ENCODE measurements around the gene NNAT. TPM values are rescaled to one million over a fixed set of nuclear protein-coding genes. Genes with fewer than 3 reads are reported as not detected.

NNAT gene
- total RNA-seq, 2 donors from 2014 or later = 0.19 to 0.93 TPM

GRCh38 chr20:37564016-37564387, 43.0 kb downstream of the NNAT start:
- DNase-seq (no peak), ATAC-seq (replicated peaks in 1 of 2) (no peak)
- Mint-ChIP-seq H3K4me1 (ENCODE audit: low read depth) (peaks cover 7% of the 10 kb centered on the region), H3K27ac (no peak overlapping the region), H3K4me3 (no peak overlapping the region), H3K27me3 (ENCODE audit: low read depth) (peaks cover 51% of the 10 kb centered on the region), H3K36me3 (ENCODE audit: insufficient read depth in 2 of 2) (no peaks in the 10 kb centered on the region), H3K9me3 (no peaks in the 10 kb centered on the region)

DNA sequence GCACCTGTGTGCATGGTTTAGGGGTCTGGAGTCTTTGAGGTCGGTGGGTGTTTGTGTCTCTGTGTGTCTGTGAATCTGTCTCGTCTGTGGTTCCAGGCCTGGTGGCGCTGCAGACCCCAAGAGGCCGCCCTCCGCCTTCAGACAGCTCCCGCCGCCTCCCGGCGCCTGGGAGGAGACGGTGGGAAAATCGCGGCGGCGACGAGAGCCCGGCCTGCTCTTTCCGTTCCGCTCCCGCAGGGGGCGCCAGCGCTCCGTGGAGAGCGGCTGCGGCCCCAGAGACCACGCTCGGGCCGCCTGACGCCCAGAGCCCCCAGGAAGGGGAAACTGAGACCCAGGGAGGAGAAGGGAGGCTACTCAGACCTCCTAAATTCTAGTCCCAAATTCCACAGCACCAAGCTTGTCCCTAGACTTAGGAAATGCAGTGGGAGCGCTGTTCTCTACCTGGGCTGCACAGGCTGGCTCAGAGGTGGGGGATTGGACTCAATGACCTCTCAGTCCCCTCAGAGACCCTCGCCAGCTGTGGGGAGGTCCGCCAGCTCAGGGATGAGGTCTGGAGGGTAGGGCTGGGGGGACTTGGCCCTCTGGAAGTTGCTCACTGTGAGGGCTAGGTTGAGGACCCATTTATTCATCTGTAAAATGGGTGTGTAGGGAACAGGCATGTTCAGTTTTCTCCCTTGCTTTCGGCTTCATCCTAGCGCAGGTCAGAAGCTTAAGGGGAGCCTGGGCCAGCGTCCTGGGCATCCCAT, 43.5 kb downstream of the NNAT start:
- H3K4me3 Mint-ChIP-seq = no peak overlapping the region
- DNase-seq = peak; percentile 47 to 60
- peaks cover 7% of the 10 kb centered on the region for H3K4me1 Mint-ChIP-seq (ENCODE audit: low read depth)
- peak; percentile 32 to 56 for ATAC-seq (replicated peaks in 1 of 2)
- peaks cover 56% of the 10 kb centered on the region for H3K27me3 Mint-ChIP-seq (ENCODE audit: low read depth)
- no peak overlapping the region for H3K27ac Mint-ChIP-seq
- no peaks in the 10 kb centered on the region for H3K36me3 Mint-ChIP-seq (ENCODE audit: insufficient read depth in 2 of 2)
- no peaks in the 10 kb centered on the region for H3K9me3 Mint-ChIP-seq

- peaks cover 62% of the 10 kb centered on the region for H3K27me3 Mint-ChIP-seq (ENCODE audit: low read depth)
- DNase-seq (no peak), ATAC-seq (replicated peaks in 1 of 2) (no peak)
- H3K27ac Mint-ChIP-seq = no peak overlapping the region
- peaks cover 7% of the 10 kb centered on the region for H3K4me1 Mint-ChIP-seq (ENCODE audit: low read depth)
- H3K36me3 Mint-ChIP-seq (ENCODE audit: insufficient read depth in 2 of 2) = no peaks in the 10 kb centered on the region
- no peak overlapping the region for H3K4me3 Mint-ChIP-seq
- no peaks in the 10 kb centered on the region for H3K9me3 Mint-ChIP-seq
These were observed 44.2 kb downstream of the NNAT start for GRCh38 chr20:37565134-37565811.

- DNase-seq = no peak
- H3K27me3 Mint-ChIP-seq (ENCODE audit: low read depth) = peaks cover 58% of the 10 kb centered on the region
- no peaks in the 10 kb centered on the region for H3K36me3 Mint-ChIP-seq (ENCODE audit: insufficient read depth in 2 of 2)
- no peak for ATAC-seq (replicated peaks in 1 of 2)
- no peak overlapping the region for H3K27ac Mint-ChIP-seq
- peaks cover 7% of the 10 kb centered on the region for H3K4me1 Mint-ChIP-seq (ENCODE audit: low read depth)
- H3K9me3 Mint-ChIP-seq = no peaks in the 10 kb centered on the region
- H3K4me3 Mint-ChIP-seq = no peak overlapping the region
These were observed 45.7 kb downstream of the NNAT start for GRCh38 chr20:37566590-37567330.

- Mint-ChIP-seq H3K27ac (no peak overlapping the region), H3K4me3 (no peak overlapping the region), H3K27me3 (ENCODE audit: low read depth) (peaks cover 53% of the 10 kb centered on the region), H3K36me3 (ENCODE audit: insufficient read depth in 2 of 2) (no peaks in the 10 kb centered on the region), H3K9me3 (no peaks in the 10 kb centered on the region), H3K4me1 (ENCODE audit: low read depth) (peaks cover 7% of the 10 kb centered on the region)
- DNase-seq (no peak), ATAC-seq (replicated peaks in 1 of 2) (no peak)
These were observed 46.2 kb downstream of the NNAT start for GRCh38 chr20:37567331-37567665.

- Mint-ChIP-seq H3K4me1 (ENCODE audit: low read depth) (peaks cover 7% of the 10 kb centered on the region), H3K36me3 (ENCODE audit: insufficient read depth in 2 of 2) (no peaks in the 10 kb centered on the region), H3K27me3 (ENCODE audit: low read depth) (peaks cover 54% of the 10 kb centered on the region), H3K27ac (peak overlapping the region; percentile 58), H3K4me3 (no peak overlapping the region), H3K9me3 (no peaks in the 10 kb centered on the region)
- ATAC-seq (replicated peaks in 1 of 2) (no peak), DNase-seq (no peak)
These were observed 46.9 kb downstream of the NNAT start for GRCh38 chr20:37567671-37568588.

GRCh38 chr20:37570419-37570818, 49.4 kb downstream of the NNAT start:
- H3K27me3 Mint-ChIP-seq (ENCODE audit: low read depth) = peaks cover 60% of the 10 kb centered on the region
- H3K4me3 Mint-ChIP-seq = no peak overlapping the region
- no peak for ATAC-seq (replicated peaks in 1 of 2)
- H3K27ac Mint-ChIP-seq = no peak overlapping the region
- peaks cover 7% of the 10 kb centered on the region for H3K4me1 Mint-ChIP-seq (ENCODE audit: low read depth)
- DNase-seq = no peak
- no peaks in the 10 kb centered on the region for H3K9me3 Mint-ChIP-seq
- H3K36me3 Mint-ChIP-seq (ENCODE audit: insufficient read depth in 2 of 2) = no peaks in the 10 kb centered on the region

DNA sequence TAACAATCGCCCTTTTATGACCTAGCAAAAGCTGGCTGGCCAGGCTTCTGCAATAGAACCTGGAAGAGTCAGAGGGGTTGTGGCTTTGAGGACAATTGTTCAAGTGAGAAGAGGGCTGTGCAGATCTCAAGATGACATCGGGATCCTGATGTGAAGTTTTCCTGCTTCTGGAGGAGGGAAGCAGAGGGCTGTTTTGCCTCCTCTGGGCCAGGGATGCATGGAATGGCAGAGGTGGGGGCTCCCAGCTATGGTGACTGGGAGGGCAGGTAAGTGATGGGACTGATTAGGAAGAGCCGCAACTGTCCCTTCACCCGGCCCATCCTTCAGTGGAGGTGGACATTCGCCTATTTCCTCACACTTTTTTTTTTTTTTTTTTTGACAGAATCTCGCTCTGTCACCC, 50.0 kb downstream of the NNAT start:
- ATAC-seq (replicated peaks in 1 of 2) (no peak), DNase-seq (no peak)
- H3K4me1 Mint-ChIP-seq (ENCODE audit: low read depth) = peaks cover 7% of the 10 kb centered on the region
- H3K9me3 Mint-ChIP-seq = no peaks in the 10 kb centered on the region
- no peak overlapping the region for H3K27ac Mint-ChIP-seq
- H3K36me3 Mint-ChIP-seq (ENCODE audit: insufficient read depth in 2 of 2) = no peaks in the 10 kb centered on the region
- peaks cover 55% of the 10 kb centered on the region for H3K27me3 Mint-ChIP-seq (ENCODE audit: low read depth)
- H3K4me3 Mint-ChIP-seq = no peak overlapping the region

Other genes starting within 250 kb of the NNAT start
- gene MANBAL, start 231.6 kb upstream of the NNAT start, total RNA-seq = 10 to 100 TPM; 15.6 to 19.6 TPM
- gene SRC, start 175.1 kb upstream of the NNAT start, total RNA-seq = 1 to 10 TPM; 5.1 to 6.2 TPM
- 10 to 100 TPM; 35.5 to 39.2 TPM for gene BLCAP, start 6.6 kb downstream of the NNAT start, total RNA-seq
- gene CTNNBL1, start 172.8 kb downstream of the NNAT start, total RNA-seq = 100 to 1,000 TPM in 1 of 2 donors, 10 to 100 TPM in 1; 65.9 to 102 TPM

Measured in activated T-cell treated with anti-CD3 and anti-CD28 coated beads, Interleukin-2, amount 50 U/mL, for 72 hours (primary cell).